Endothelial cell of umbilical vein (primary cell): ENCODE measurements around the gene TAS1R2. TPM values are rescaled to one million over a fixed set of nuclear protein-coding genes. Genes with fewer than 3 reads are reported as not detected.

ENCODE experiments used
- BruUV-seq: library from RNA; stranded (reverse); fragments of 400-500 nt; replicated peaks from 2 replicates; lab custom pipeline; 2021; lab: Mats Ljungman, UMichigan
- CTCF ChIA-PET: fragments of 300-600, 350-600 bp; sonication (Branson Sonifier 250); formaldehyde crosslinking; loops from one replicate; lab custom pipeline; 2021; ENCODE audit warnings: antibody characterized with exemption, inconsistent platforms; lab: Charles Lee
- POLR2A ChIA-PET: fragments of 300-600, 350-600 bp; sonication (Branson Sonifier 250); formaldehyde crosslinking; loops from one replicate; lab custom pipeline; 2021; ENCODE audit warnings: antibody characterized with exemption, inconsistent platforms; lab: Charles Lee
- DNase-seq: peaks from one replicate; pipeline ENCODE4 v3.0.0-alpha.2; 2011; ENCODE audit warnings: low read depth, low spot score
- FAIRE-seq: peaks from 2 replicates; lab custom pipeline; 2011; peaks lifted over from hg19 to GRCh38; lab: Jason Lieb, UNC
- H2AFZ ChIP-seq: 2 replicates; pipeline ENCODE4 v1.6.0; 2012; ENCODE audit warnings: low read depth, low read length, control low read depth, inconsistent platforms
- H3K27ac ChIP-seq: 2 replicates; pipeline ENCODE4 v1.5.1; 2011; ENCODE audit warnings: low read depth, mild to moderate bottlenecking, control low read depth, low read length, moderate library complexity; ENCODE audit not compliant: insufficient read depth
- H3K27me3 ChIP-seq, 2 experiments: 2 replicates each; pipeline versions ENCODE4 v1.6.0 to v1.6.1; 2011; ENCODE audit warnings: low read length in 2 of 2, mixed read lengths in 1 of 2; ENCODE audit not compliant: control insufficient read depth in 2 of 2, insufficient read depth in 2 of 2
- H3K36me3 ChIP-seq, 2 experiments: 2 replicates in 1 of 2; 3 replicates in 1 of 2; pipeline ENCODE4 v1.5.1; 2011; ENCODE audit warnings: low read length in 2 of 2, mild to moderate bottlenecking in 1 of 2, moderate library complexity in 1 of 2; ENCODE audit not compliant: control insufficient read depth in 2 of 2, insufficient read depth in 2 of 2; ENCODE audit errors: extremely low read depth in 1 of 2
- H3K4me1 ChIP-seq: 3 replicates; pipeline ENCODE4 v1.5.1; 2011; ENCODE audit warnings: mild to moderate bottlenecking, low read length; ENCODE audit not compliant: control insufficient read depth, insufficient read depth; ENCODE audit errors: extremely low read depth
- H3K4me2 ChIP-seq: 2 replicates; pipeline ENCODE4 v1.6.1; 2011; ENCODE audit warnings: low read length, control low read depth, mixed read lengths; ENCODE audit not compliant: insufficient read depth
- H3K4me3 ChIP-seq, 3 experiments: fragments of 200-600 bp in 1 of 3; sonication (generic), shearing (Covaris generic) in 1 of 3; replicated peaks in 1 of 3; 2 replicates each; pipeline ENCODE4 v1.5.1; 2011 to 2016; ENCODE audit warnings: control low read depth in 3 of 3, low read length in 3 of 3, mild to moderate bottlenecking in 2 of 3, inconsistent platforms in 1 of 3, low read depth in 1 of 3, moderate library complexity in 1 of 3; ENCODE audit not compliant: insufficient read depth in 1 of 3
- H3K79me2 ChIP-seq: 2 replicates; pipeline ENCODE4 v1.6.0; 2012; ENCODE audit warnings: low read length, inconsistent platforms; ENCODE audit not compliant: control insufficient read depth, insufficient read depth
- H3K9ac ChIP-seq: replicated peaks from 2 replicates; pipeline ENCODE3; 2011; ENCODE audit warnings: low read length, control low read depth; ENCODE audit not compliant: insufficient read depth; ENCODE audit errors: extremely low read depth
- H3K9me1 ChIP-seq: replicated peaks from 3 replicates; pipeline ENCODE4 v1.6.0; 2011; ENCODE audit warnings: mild to moderate bottlenecking, low read length; ENCODE audit not compliant: control insufficient read depth, insufficient read depth; ENCODE audit errors: extremely low read depth
- H3K9me3 ChIP-seq: replicated peaks from 2 replicates; pipeline ENCODE4 v1.5.1; 2012; ENCODE audit warnings: low read length, inconsistent platforms; ENCODE audit not compliant: control insufficient read depth, insufficient read depth
- H4K20me1 ChIP-seq: replicated peaks from 2 replicates; pipeline ENCODE3; 2011; ENCODE audit warnings: mild to moderate bottlenecking, low read length; ENCODE audit not compliant: control insufficient read depth, insufficient read depth; ENCODE audit errors: extremely low read depth
- CTCF ChIP-seq, 2 donors: IDR thresholded peaks; 1 replicate in 1 of 2; 2 replicates in 1 of 2; pipeline ENCODE4 v1.5.1; 2011; ENCODE audit warnings: low read length in 2 of 2, mild to moderate bottlenecking in 2 of 2, moderate library complexity in 2 of 2, control low read depth in 1 of 2, inconsistent platforms in 1 of 2, low read depth in 1 of 2; ENCODE audit not compliant: insufficient read depth in 1 of 2; ENCODE audit errors: extremely low read depth in 1 of 2
- EZH2 ChIP-seq: IDR thresholded peaks from 2 replicates; pipeline ENCODE4 v1.6.1; 2012; ENCODE audit warnings: borderline replicate concordance, low read depth, mild to moderate bottlenecking, moderate library complexity, low read length, inconsistent platforms; ENCODE audit not compliant: severe bottlenecking
- FOS ChIP-seq: IDR thresholded peaks from 2 replicates; pipeline ENCODE4 v1.6.1; 2011; ENCODE audit warnings: mild to moderate bottlenecking, low read length, moderate library complexity, borderline replicate concordance; ENCODE audit not compliant: insufficient read depth
- GATA2 ChIP-seq: IDR thresholded peaks from 2 replicates; pipeline ENCODE4 v1.7.0; 2011; ENCODE audit warnings: low read depth, mild to moderate bottlenecking, moderate library complexity, mixed read lengths, low read length; ENCODE audit not compliant: insufficient read length, insufficient read depth
- JUN ChIP-seq: IDR thresholded peaks from 2 replicates; pipeline ENCODE4 v1.6.1; 2011; ENCODE audit warnings: borderline replicate concordance, low read depth; ENCODE audit not compliant: insufficient read length, insufficient read depth
- MAX ChIP-seq: IDR thresholded peaks from 2 replicates; pipeline ENCODE4 v1.6.1; 2011; ENCODE audit not compliant: insufficient read depth, insufficient read length
- MYC ChIP-seq: IDR thresholded peaks from one replicate; pipeline ENCODE4 v1.6.1; 2011; ENCODE audit warnings: mild to moderate bottlenecking, low read depth, low read length
- POLR2A ChIP-seq: IDR thresholded peaks from 2 replicates; pipeline ENCODE4 v1.6.1; 2012; ENCODE audit warnings: low read depth, mild to moderate bottlenecking, control low read depth, low read length
- POLR2AphosphoS5 ChIP-seq: IDR thresholded peaks from 2 replicates; pipeline ENCODE4 v1.6.1; 2012; ENCODE audit warnings: low read depth, mild to moderate bottlenecking, control low read depth, low read length, moderate library complexity; ENCODE audit not compliant: insufficient read depth
- dilution Hi-C: fragments of 300-500 bp; cut with MboI; formaldehyde crosslinking; loops from one replicate; pipeline ENCODE4 v1.15.0; 2019; ENCODE audit warnings: low sequenced_read_pairs; ENCODE audit not compliant: extremely low pct_ligation_motif_present
- intact Hi-C: fragments of 100-400 bp; cut with micrococcal nuclease; formaldehyde crosslinking; loops from one replicate; pipeline ENCODE4 v1.10.0; 2022
- polyA plus RNA-seq, 4 experiments: library from polyadenylated mRNA; depleted of rRNA in 3 of 4; stranded (reverse) in 3 of 4; unstranded in 1 of 4; fragments of >200 nt; gene quantifications; 2 replicates each; pipeline versions ENCODE4 v1.2.1 to v1.2.3, GENCODE V29; 2011 to 2012; ENCODE audit warnings: missing spikeins in 1 of 4
- total RNA-seq: library from RNA; stranded (reverse); gene quantifications from 2 replicates; pipeline ENCODE4 v1.2.3, GENCODE V29; 2021

TAS1R2 gene
- total and polyA plus RNA-seq, 2 donors (not counting 3 experiments of a cell fraction or from before 2014, with no cell fraction given) = not detected

- TF ChIP-seq EZH2 (no peak), FOS (no peak), POLR2AphosphoS5 (no peak), GATA2 (no peak), JUN (no peak), CTCF (IDR thresholded peaks at IDR 0.05; ENCODE audit: extremely low read depth in 1 of 2, insufficient read depth in 1 of 2, low read depth in 1 of 2, low read length in 2 of 2) (no peak), MAX (no peak), MYC (no peak), POLR2A (no peak)
- no peaks in the 10 kb centered on the region for H3K36me3 ChIP-seq
- no peaks in the 10 kb centered on the region for H4K20me1 ChIP-seq
- CTCF ChIA-PET = interaction anchor here (1.3 kb wide), 1 partner anchor 231 kb away, joined by 4 read pairs; no protein-coding TSS in a partner anchor
- BruUV-seq = no TSS peak
- H3K27me3 ChIP-seq = no peaks in the 10 kb centered on the region
- H3K4me1 ChIP-seq = no peaks in the 10 kb centered on the region
- H3K4me2 ChIP-seq = no peak overlapping the region
- intact Hi-C loops = no loop called here
- H3K9ac ChIP-seq = no peak overlapping the region
- H3K9me1 ChIP-seq = no peaks in the 10 kb centered on the region
- no peaks in the 10 kb centered on the region for H3K79me2 ChIP-seq
- no peaks in the 10 kb centered on the region for H3K9me3 ChIP-seq
- H3K4me3 ChIP-seq = no peak overlapping the region
- FAIRE-seq (no peak), DNase-seq (no peak)
- POLR2A ChIA-PET = no interaction called here
- H3K27ac ChIP-seq = no peak overlapping the region
- dilution Hi-C loops = no loop called here
- H2AFZ ChIP-seq = no peak overlapping the region
Measured at GRCh38 chr1:18828224-18828623, 31.2 kb downstream of the TAS1R2 start.
